HT-29 (cell line): ENCODE results near the gene TDRD5. TPM values are rescaled to one million over a fixed set of nuclear protein-coding genes. Genes with fewer than 3 reads are reported as not detected.
"Not testable (repeated sequence)": the region's sequence is repeated elsewhere in the genome, so short reads cannot be mapped to it uniquely, and the experiment has no call there.

Experiments used
- DNase-seq: peaks from one replicate; pipeline ENCODE4 v3.0.0-alpha.2; 2015; ENCODE audit warnings: low spot score
- total RNA-seq: library from RNA; depleted of rRNA; stranded (reverse); fragments of >200 nt; shearing (Covaris generic); gene quantifications from 2 replicates; pipeline ENCODE4 v1.2.3, GENCODE V29; 2014

TDRD5 gene
- total RNA-seq, 1 experiment from 2014 or later: not detected

DNA sequence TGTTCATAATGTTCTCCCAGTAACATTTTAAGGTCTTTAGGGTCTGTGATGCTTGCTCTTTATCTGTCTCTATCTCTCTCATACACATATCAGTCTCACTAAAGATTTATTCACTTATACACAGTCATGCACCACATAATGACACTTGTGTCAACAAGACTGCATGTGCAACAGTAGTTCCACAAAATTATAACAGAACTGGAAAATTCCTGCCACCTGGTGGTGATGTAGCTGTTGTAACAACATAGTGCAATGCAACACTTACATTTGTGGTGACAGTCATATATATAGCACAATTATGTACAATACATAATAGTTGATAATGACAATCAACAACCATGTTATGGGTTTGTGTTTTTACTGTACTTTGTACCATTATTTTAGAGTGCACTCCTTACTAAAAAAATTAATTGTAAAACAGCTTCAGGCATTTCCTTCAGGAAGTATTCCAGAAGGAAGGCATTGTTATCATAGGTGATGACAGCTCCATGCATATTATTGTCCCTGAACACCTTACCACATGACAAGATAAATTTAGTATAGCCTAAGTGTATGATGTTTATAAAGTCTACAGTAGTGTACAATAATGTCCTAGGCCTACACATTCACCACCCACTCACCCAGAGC is 8.1 kb downstream of the TDRD5 start:
- peak; percentile 73 for DNase-seq

DNA sequence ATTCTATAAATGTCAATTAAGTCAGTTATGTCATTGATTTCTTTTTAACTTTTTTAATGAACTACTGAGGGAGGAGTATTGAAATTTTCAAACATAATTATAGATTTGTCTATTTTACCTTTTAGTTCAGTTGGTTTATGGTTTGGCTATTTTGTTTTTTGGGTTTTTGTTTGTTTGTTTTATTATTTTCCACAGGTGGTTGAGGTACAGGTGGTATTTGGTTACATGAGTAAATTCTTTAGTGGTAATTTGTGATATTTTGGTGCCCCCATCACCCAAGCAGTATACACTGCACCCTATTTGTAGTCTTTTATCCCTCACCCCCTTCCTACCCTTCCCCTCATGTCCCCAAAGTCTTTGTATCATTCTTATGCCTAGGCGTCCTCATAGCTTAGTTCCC is 9.5 kb downstream of the TDRD5 start:
- no peak for DNase-seq

GRCh38 chr1:179612361-179612760 is 20.7 kb downstream of the TDRD5 start:
- DNase-seq: no peak

DNA sequence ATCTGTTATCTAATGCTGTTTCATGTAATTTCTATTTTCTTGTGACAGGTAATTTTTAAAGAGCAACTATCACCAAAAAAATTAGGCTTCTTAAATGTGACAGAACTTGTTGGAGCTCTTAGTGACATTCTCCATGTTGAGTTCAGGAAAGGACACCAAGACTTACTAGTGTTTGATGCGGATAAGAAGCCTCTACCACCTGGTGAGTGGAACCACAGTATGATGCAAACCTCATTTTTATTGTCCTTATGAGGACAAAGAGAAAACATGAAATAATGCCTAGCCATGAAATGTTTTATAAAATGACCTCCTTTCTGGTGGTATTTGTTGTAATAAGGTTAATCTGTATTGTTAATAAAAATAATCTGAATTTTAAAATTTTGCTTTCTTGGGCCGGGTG is 39.1 kb downstream of the TDRD5 start:
- DNase-seq: no peak

DNA sequence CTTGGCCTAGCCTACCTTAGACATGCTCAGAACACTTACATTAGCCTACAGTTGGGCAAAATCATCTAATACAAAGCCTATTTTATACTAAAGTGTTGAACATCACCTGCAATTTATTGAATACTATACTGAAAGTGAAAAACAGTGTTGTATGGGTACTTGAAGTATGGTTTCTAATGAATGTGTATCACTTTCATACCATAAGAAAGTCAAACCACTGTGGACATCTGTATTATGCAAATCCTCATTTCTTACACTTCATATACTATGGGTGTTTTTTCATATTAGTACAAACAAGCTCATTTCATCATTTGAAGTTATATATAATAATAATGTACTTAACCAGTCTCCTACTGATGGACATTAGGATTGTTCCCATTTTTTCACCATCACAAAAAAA is 41.2 kb downstream of the TDRD5 start:
- DNase-seq: no peak

GRCh38 chr1:179637211-179637860 is 45.7 kb downstream of the TDRD5 start:
- no peak for DNase-seq

DNA sequence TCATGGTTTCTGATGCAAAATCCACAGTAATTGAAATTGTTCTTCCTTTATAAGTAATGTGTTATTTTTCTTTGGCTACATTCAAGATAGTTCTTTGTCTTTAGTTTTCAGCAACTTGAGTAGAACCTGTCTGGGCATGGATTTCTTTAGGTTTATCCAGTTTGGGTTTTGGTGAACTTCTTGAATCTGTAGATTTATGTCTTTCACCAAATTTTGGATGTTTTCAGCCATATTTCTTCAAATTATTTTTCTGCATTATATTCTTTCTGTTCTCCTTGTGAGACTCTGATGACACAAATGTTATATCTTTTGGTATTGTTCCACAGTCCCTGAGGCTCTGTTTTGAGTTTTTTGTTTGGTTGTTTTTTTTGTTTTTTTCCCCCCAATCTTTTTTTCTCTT is 69.4 kb downstream of the TDRD5 start:
- DNase-seq: no peak

DNA sequence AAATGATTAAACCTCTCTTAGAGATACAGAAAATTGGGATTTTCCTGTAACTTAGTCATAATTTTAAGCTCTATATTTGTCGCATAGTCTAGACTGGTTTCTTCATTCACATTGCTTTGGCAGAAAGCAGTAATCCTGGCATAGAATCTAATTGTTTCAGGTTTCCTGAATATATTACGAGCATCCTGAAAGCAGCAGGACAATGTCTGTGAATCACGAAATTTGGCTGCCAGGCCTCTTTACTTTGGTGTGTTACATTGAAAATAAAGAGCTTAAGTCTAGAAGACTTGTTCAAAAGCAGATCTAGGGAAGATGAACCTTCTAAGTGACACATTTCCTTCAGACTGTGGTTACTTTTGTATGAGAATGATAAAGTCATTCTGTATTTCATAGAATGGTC is 72.2 kb downstream of the TDRD5 start:
- no peak for DNase-seq

DNA sequence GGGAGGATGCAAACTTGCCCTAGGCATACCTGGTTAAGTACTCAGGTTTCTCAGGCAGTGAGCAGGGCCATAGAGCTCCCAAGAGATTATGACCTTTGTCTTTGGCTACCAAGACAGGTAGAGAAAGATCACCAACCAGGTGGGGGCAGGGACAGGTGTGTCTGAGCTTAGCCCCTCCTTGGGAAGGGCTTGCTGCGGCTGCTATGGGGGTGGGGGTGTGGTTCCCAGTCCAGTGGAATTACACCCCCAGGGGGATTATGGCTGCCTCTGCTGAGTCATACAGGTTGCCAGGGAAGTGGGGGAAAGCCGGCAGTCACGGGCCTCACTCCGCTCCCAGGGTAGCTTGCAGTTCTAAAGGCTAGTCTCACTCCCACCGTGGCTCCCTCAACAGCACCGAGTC is 86.2 kb downstream of the TDRD5 start:
- no peak for DNase-seq

DNA sequence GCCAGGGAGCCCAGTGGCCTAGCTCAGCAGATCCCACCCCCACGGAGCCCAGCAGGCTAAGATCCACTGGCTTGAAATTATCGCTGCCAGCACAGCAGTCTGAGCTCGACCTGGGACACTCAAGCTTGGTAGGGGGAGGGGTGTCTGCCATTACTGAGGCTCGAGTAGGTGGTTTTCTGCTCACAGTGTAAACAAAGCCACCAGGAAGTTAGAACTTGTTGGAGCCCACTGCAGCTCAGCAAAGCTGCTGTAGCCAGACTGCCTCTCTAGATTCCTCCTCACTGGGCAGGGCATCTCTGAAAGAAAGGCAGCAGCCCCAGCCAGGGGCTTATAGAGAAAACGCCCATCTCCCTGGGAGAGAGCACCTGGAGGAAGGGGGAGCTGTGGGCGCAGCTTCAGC is 102.9 kb downstream of the TDRD5 start:
- DNase-seq: not testable (repeated sequence)

DNA sequence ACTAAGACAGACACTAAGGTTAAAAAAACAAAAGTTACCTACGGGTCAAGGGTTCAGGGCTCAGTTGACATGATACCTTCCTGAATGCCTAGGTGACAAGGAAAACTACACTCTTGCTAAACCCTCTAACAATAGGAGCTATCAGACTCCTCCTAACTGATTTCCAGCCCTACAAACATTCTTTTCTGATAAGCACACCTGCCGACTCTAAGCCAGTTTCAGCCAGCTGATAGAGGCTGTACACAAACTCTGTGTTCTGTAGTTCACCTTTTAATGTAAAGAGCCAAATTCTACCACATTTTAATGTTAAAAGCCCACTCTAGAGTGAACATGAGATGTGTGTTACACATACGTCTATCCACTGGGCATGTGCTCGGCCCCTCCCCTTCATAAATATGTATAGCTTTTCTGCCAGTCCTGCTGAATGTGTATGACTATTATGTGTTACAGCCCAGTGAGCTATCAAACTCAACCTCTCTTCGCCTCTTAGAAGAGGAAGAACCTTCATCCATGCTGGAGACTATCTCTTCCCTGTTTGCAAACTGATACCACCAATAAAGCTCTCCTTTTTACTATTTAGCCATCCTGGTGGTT is 111.4 kb downstream of the TDRD5 start:
- no peak for DNase-seq

GRCh38 chr1:179706339-179706941 is 114.8 kb downstream of the TDRD5 start:
- peak; percentile 65 for DNase-seq

DNA sequence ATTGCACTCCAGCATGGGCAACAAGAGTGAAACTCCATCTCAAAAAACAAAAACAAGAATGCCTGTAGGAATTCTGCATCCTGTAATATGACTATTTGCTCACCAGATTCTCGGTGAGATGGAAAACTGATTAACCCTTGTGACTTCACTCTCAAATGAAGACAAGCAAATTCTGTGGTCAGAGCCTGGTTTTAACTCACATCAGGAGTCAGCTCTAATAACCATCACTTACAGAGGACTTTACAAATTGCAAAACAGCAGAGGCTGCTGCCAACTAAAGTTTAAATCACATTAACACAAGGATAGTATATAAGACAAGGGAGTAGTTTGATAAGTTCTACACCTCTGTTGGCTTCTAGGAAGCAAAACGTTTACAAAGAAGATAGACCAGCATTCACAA is 115.8 kb downstream of the TDRD5 start:
- DNase-seq: no peak

DNA sequence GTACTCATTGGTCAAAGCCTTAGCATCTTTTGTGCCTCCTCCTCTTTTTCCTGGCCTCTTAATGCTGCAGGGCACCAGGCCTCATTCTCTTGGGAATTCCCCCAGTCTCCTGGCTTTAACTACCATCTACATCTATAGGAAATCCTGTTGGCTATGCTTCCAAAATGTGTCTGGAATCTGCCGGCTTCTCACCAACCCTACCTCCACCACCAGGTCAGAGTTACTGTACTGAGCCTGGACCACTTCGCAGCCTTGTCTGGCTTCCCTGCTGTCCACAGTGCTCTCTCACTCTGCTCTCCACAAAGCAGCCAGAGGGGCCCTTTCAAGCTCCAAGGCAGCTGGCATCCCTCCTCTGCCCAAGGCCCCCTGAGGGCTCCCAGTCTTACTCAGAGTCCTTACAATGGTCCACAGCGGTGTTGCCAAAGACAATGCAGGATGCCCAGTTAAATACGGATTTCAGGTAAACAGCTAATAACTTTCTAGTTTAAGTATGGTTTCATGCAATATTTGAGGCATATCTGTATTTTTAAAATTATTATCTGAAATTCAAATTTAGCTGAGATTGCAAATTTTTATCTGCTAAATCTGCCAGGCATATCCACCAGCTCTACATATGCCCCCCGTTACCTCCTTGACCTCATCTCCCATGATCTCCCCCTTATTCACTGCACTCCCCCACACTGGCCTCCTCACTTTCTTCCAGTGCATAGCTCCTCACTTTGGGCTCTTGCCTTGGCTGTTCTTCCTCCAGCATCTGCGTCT is 117.0 kb downstream of the TDRD5 start:
- DNase-seq: no peak

DNA sequence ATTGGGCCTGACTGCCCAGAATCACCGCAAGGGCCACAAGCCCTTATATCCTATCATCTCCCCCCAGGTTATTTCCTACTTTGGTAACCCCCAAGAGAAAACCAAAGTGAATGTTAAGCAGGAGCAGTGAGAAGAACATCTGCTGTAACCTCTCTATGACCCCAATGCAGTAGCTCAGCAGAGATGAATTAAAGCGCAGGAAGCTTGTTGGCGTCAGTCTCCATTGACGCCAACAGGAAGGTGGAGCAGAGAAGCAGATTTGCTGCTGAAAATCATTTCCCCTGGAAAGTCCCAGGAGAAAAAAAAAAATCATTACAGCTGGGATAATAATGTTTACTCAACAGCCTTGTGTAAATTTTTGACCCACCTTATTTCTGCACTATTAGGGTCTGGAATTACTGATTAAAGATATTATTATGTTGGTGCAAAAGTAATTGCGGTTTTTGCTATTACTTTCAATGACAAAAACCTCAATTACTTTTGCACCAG is 118.3 kb downstream of the TDRD5 start:
- no peak for DNase-seq

GRCh38 chr1:179714159-179714558 is 122.5 kb downstream of the TDRD5 start:
- DNase-seq: no peak

DNA sequence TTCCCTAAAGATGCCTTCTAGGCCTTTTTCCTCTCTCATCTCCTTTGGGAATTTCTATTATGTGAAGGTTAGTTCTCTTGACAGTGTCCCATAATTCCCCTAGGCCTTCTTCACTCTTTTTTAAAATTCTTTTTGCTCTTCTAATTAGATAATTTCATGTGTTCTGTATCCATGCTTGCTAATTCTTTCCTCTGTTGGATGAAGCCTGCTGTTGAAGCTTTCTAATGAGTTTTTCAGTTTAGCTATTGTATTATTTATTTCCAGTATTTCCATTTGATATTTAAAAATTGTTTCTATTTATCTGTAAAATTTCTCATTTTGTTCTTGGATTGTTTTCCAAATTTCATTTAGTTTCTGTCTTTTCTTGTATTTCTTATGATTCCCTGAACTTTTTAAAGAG is 123.0 kb downstream of the TDRD5 start:
- no peak for DNase-seq

DNA sequence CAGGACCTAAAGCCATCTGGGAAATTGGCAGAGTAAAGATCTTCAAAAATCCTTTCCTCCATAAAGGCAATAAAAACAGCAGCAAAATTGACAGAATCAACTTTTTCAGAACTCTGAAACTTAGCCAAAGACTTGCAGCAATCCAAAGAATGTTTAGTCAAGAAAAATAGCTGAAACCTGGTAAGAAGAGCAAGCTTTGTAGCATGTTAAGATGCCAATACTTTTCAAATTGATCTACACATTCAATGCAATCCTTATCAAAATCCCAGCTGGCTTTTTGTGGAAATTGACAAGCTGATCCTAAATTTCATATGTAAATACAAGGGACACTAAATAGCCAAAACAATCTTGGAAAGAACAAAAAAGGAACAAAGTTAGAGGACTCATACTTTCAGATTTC is 127.6 kb downstream of the TDRD5 start:
- DNase-seq: no peak

DNA sequence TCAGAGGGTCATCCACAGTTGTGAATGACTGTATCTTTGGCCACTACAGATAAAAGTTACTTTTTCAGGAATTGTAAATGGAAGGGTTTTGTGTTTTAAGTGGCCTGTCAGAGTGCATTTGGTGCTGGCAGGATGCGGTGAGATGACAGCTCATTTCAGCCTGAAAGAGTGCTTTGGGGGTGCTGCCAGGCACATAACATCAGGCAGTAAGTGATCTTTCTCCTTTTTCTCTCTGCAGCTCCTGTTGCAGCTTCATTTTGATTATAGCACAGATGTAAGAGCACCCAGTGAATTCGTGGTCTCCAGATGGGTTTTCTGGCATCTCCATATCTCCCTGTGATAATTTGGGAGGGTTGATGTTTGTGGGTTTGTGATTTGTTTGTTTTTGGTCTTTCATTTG is 136.6 kb downstream of the TDRD5 start:
- DNase-seq: no peak

DNA sequence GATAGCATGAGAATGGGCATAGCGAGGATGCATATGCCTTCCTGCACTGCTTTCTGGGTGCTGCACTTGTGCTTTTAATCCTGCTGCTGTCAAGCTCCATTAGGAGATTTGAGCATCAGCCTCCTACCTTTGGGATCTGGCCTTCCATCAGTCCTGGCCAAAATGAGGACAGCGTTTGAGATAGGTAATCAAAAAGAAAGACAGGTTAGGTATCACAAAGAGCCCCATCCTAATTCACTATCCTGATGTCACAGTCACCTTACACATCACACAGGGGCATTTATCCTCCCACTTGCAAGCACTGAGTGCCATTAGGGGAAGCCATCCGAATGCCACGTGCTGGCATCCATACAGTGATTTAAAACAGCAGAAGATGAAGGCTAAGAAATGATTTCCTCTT is 138.2 kb downstream of the TDRD5 start:
- DNase-seq: no peak

- no peak for DNase-seq
Measured at GRCh38 chr1:179731643-179732042, 140.0 kb downstream of the TDRD5 start.
